Activated CD4-positive, alpha-beta T cell treated with anti-CD3 and anti-CD28 coated beads, Interleukin-2, amount 50 U/mL, for 4 hours (primary cell): ENCODE results near the gene KLHL2.

Source experiments
- DNase-seq, 2 experiments: peaks; one replicate each; pipeline ENCODE4 v3.0.0-alpha.2; 2020

Gene KLHL2

DNA sequence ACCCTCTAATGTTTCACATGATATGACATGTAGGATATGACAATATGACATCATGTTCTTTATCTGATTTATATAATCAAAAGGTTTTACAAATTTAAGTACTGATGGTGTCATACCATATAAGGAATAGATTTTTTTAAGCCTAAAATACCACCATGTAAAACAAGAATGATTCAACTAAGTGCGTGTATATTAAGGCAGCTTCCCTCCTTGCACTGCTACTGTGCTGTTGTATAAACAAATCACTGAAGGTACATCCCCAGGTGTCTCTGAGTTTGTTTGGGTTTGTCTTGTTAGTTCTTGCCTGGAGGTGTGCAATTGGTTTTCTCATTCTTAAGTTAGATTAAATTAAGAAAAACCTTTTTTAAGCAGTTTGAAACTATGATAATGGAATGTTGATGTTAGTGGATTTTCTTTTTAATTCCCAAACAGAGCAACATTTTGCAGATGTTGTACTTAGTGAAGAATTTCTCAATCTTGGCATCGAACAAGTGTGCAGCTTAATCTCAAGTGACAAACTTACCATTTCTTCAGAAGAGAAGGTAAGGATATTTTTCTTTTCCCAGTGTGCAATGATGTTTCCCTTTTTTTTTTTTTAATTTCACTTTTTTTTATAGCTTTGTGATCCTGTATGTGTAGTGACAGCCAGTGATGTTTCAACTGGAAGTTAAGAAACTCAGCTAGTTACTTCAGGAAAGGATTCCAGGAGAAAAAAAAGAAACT is 86.7 kb downstream of the KLHL2 start:
- DNase-seq: no peak

DNA sequence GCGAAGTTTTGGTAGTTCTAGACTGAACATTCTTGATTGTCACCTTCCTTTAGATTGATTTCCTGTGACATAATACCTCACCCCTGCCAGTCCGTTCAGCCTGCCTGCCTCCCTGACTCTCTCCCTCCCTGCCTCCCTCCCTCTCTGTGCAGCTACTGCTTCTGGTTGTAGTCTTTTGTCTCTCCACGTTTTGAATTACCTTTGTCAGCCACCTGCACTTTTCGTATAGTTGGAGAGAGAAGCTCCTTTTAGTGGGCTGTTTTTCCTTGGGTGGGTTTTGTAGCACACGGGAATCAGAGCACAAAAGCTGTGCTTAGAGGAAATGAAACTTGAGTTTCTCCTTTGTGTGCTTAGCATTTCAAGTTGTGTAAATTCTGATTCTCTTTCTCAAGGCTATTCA is 87.5 kb downstream of the KLHL2 start:
- DNase-seq: peak in 1 of 2 experiments; percentile 1

DNA sequence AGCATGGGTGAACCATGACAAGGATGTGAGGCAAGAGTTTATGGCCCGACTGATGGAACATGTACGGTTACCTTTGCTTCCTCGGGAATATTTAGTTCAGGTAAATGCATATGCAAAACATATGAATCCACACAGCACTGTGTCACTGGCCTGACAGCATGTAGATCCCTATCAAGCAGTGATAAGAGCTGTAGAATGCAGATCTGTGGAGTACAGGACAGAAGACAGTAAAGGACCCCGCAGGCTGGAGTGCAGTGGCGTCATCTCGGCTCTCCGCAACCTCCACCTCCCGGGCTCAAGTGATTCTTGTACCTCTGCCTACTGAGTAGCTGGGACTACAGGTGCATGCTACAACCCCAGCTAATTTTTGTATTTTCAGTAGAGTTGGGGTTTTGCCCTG is 90.3 kb downstream of the KLHL2 start:
- no peak for DNase-seq

DNA sequence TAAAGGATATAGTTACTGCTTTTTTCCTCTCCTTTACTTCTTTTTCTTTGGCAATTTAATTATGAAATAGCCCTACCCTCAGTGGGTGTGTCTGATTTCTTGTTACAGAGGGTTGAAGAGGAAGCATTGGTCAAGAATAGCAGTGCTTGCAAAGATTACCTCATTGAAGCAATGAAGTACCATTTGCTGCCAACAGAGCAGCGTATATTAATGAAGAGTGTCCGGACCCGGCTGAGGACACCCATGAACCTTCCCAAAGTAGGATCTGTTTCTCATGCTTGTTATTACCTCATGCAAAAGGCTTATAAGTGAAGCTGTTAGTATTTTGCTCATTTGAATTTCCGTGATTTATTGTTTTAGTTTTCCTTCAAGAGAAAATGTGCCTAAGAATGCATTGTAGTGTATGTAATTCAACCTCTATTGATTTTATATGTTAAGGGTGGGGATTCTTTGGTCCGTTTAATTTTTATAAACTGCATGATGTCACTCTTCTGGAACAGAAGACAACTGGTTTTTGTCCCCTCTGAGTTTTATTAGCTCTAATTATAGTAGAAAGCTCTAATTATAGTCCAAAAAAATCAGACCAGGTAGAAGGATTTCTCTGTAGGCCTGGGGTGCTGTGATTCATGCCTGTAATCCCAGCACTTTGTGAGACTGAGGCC is 92.2 kb downstream of the KLHL2 start:
- DNase-seq: no peak

DNA sequence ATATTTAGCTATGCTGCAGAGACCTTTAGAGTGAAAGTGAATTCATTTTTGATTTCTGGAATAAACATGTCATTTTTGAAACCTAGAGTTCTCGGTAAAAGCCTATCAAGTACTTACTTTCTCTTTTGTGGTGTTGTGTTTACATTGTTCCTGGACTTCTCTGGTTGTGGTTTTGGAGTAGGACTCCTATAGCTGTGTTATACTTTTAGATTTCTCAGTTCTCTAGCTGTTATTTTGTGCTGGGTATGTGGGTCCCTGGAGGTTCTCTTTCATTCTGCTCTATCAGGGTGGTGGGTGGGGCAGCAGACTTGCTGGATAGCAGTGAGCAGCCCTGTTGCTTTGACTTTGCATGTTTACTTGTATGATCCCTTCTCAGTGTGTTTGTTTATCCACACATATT is 94.5 kb downstream of the KLHL2 start:
- no peak for DNase-seq

DNA sequence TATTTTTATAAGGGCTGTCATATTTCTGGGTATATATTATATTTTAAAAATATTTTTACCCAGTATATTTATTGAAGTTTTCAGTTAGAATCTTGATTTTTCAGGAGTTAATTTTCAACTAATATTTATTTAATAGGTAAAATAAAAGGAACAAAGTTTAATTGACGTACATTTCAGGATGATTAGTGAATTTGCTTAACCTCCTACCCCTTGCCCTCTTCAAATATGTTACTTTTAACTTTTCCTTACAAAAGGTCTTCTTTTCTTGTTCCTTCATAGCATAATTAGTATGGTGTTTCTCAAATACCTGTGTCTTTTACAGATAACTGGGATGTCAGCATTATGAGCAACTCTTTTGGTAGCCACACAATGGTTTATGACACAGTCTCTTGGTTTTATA is 95.3 kb downstream of the KLHL2 start:
- DNase-seq: no peak

DNA sequence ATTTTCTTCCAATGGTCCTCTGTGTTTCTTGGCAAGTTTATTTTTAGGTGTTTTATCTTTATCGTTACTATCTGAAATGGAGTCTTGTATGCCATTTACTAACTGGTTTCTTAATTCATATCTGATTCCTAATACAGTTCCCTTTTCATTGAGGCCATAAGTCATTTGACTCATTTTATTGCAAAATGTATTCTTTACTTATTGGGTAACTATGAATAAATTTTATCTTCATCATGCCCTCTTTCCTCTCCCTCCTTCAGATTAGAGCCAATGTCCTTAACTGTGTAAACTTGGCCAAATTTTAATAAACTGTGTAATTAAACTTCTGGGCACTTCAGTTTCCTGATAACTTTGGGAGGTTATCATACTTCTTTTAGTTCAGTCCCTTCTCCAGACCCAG is 100.8 kb downstream of the KLHL2 start:
- no peak for DNase-seq

DNA sequence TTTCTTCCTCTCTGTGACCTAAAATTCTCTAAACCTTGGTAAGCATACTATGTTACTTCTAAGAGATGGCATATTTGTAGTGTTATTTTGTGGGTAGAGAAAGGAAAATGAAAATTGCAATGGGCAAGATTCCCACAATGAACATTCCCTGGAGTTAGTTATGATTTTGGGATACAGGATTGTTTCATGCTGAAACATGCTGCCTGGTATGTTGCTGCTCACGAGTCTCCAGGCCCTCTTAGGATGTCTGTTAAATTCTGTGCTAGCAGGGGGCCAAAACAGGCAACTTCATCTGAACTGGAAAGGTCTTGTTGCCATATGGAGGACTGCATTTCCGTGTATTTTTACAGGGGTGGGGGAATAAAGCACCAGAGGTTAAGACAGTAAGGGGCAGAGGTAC is 101.2 kb downstream of the KLHL2 start:
- DNase-seq: no peak

DNA sequence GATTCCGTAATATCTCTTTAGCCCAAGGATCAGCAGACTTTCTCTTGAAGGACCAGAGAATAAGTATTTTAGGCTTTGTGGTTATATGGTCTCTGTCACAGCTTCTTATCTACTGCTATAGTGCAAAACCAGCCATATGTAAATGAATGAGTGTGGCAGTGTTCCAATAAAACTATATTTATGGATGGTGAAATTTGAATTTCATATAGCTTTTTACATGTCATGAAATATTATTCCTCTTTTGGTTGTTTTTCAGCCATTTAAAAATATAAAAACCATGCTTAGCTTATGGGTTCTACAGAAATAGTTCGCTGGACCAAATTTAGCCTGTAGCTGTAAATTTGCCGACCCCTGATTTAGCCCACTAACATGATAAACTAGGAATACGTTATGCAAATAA is 102.1 kb downstream of the KLHL2 start:
- no peak for DNase-seq

DNA sequence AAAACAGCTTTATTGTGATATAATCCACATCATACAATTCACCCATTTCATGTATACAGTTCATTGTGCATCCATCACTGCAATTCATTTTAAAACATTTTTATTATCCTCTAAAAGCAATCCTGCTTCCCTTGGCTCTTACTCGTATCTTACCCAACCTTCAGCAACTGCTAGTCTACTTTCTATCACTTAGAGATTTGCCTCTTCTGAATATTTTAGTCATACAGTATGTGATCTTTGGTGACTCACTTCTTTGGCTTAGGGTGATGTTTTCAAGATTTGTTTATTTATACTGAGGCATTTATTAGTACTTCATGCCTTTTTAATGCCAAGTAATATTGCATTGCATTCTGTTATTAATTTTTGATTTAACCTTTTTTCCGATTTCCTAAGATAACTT is 105.1 kb downstream of the KLHL2 start:
- DNase-seq: no peak

DNA sequence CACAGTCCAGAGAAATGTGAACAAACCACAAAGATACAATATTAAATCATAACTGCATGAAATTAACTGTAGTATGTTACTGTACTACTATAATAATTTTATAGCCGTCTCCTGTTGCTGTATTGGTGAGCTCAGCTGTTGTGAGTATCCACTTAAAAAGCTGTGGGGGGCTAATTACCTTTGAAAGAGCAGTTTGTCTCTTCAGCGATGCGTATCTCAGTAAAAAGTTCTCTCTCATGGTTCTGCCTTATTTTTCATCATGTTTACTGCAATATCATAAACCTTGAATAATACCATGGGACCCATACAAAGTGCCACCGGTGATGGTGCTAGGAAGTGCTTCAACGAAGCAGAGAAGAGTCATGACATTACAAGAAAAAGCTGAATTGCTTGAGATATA is 111.7 kb downstream of the KLHL2 start:
- DNase-seq: no peak

DNA sequence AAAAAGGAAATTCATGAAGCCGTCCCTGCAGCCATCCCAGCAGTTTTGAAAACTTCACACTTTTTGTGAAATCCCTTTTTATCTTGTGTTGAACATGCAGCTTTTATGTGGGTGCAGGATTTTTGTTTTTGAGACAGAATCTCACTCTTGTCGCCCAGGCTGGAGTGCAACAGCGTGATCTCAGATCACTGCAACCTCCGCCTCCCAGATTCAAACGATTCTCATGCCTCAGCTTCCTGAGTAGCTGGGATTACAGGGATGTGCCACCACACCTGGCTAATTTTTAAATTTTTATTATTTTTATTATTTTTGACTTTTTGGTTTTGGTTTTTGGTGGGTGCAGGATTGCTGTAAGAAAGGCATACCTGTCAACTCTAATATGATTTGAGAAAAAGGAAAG is 112.1 kb downstream of the KLHL2 start:
- no peak for DNase-seq

DNA sequence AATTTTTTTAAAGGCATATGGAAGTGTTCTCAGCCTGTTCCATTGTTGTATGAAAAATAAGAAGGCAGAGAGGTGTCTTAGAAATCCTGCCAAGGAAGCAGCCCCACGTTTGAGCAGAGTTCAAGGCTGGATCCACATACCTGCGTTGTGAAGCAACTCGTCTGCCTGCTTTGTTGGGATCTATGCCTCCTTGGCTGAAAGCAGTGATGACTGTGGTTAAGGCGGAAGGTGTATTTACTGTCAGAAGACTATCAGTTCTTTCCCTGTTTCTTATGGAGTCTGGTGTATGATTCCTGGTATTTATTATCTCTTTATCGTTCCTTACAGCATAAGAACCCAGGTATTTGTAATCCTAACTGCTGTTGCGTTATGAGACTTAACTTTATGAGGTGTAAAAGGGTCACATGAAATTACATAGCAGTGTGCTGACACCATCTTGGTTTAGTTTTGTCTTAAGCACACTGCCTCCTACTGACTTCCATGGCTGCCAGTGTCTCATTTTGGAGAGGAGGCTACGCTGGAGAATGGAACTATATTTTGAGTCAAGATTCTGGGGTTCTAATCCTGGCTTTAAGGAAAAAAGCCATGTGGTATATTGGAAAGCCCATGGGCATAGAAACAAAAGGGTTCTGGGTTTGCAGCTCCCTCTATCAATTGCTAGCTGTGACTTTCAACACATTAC is 117.0 kb downstream of the KLHL2 start:
- DNase-seq: no peak

DNA sequence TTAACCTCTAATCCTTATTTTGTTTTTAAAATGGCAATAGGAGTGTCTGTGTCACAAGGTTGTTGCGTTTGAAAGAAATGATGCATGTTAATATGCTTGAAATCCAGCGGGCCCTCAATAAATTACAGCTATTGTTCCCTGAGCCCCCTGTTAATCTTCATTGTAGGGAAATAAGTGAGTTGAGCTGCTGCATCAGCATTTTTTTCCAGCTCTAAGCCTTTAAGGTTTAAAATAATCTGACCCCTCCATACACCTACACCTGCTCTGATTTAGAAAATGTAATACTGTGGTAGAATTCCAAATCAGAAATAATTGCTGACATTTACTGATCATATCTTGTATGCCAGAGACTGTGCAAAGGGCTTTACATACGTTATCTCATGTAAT is 117.5 kb downstream of the KLHL2 start:
- no peak for DNase-seq

DNA sequence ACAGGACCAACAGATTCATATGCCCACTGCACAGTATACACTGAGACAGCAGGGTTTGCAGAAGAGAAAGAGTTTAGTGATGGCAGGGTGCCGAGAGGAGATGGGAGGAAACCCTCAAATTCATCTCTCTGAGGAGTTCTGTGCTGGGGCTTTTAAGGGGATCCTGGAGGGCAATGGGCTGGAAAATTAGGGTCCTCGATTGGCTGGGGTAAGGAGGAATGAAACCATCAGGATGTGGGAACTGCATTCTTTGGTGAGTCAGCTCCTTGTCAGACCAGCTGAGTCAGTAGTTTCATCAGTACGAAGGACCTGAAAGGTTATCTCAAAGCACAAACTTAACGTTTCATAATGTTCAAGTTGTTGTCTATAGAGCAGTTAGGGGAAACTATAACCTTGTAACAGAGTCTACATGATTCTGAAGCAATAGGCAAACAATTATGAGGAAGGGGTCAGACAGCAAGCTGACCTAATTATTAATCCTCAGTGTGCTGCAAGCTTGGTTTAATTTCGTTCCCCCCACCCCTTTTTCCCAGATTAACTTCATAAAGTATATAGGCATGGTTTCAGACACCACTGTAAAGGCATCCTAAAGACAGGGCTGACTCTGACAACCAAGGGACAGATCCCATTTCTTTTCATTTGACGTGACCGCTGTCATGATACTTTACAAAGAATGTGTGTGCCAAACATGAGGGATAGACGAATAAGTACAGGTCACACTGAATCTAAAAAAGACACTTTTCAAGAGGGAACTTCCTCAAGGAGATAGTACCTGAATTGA is 118.6 kb downstream of the KLHL2 start:
- DNase-seq: no peak

DNA sequence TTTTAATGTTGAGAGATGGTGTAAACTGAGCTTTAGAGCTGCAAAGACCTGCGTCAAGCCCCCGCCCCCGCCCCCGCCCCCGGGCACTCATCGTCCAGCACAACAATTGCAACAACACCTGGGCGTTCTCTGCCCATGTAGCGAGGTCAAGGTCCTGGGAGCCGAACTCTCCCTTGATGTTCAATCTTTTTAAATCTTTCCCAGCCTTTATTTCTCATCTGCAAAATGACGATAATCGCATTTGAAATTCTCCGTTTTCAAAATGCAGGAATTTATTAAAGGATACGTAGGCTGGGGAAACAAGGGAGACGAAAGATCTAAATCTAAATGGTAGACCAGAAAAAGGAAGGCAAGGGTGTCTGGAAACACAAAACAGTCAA is 119.5 kb downstream of the KLHL2 start:
- DNase-seq: no peak

DNA sequence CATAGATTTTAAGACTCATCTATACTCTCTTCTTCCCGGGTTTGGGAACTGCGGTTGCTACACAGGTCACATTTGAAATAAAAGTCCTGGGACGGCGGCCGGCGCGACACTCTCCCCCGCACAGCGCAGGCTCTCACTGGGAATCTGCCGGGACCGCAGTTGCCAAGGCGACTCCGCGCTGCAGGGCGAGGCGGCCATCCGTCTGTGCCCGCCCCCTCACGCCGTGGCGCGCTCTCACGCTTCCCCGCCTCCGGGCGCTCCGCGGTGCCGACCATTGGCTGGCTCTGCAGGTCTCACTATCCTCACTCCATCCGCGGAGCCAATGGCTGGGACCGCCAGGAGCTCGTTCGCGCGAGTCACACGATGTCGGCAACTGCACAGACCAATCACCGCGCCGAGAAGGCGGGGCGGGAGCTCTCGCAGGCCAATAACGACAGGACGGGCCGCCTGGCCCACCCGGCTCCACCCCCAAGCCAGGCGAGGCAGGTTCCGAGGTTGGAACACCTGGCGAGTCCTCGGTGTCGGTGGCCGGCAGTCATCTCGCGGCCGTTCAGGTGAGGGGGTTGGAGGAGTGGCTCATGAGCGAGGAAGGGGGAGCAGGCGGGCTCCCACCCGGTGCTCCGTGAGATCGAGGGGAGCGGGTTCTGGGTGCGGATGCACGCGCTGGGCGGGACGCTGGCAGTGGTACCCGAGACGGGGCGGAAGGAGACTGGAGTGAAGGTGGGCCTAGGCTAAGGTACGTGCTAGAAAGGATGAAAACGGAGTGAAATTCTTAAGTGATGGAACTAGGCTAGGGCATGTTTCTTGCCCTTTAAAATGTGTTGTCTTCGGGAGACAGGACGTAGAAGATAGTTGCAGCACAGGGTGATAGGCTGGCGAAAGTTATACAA is 120.1 kb downstream of the KLHL2 start, which contains the start of gene MSMO1:
Gene MSMO1 (plus strand): TSS at position 459 of the 890 bp plus-strand sequence. CDS start 5,702 bp downstream, outside the sequence.
- DNase-seq: peak; percentile 97

DNA sequence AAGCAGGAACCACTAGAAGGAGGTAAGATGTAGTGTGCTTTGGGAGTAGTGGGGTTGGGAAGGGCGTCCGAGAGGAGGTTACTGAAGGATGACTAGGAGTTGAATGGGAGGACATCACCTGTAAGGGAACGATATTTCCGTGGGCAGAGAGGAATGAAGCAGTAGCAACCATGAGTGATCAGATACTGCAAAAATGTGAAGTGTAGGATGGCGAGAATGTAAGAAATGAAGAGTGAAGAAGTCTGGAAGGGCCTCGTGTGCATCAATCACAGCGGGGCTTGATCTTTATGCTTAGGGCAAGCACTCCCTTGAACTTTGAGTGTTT is 120.7 kb downstream of the KLHL2 start:
- DNase-seq: no peak

DNA sequence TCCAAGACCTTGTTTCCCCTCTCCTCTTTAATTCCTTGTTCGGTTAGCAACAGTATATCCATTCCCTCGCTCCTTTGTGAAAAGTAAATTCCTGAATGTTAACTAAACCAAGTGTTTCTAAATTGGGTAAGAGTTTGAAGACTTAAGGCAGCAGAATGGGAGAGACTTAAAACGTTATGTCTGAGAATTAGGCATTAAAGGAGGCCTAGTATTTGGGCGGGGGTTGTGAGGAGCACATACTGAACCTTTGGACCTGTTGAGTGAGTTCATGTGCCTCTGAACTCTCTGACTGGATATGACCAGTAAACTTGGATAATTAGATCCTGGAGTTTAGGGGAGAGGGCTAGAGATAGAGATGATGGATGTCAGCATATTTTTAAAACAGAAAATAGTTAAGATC is 121.3 kb downstream of the KLHL2 start:
- DNase-seq: no peak

DNA sequence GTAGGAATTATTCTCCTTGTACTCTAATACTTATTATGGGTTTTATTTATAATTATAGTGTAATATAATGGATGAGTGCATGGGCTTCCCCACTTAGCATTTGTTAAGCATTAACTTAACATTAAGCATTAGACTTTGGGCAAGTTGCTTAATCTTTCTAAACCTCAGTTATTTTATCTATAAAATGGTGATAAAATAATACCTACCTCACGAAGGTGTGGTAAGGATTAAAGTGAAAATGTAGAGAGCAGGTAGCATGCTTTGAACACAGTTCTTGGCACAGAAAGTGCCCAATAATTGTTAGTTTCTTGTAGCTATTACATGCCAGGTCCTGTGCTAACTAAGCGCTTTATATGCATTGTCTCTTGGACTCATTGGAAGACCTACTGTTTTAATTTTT is 122.7 kb downstream of the KLHL2 start:
- no peak for DNase-seq

DNA sequence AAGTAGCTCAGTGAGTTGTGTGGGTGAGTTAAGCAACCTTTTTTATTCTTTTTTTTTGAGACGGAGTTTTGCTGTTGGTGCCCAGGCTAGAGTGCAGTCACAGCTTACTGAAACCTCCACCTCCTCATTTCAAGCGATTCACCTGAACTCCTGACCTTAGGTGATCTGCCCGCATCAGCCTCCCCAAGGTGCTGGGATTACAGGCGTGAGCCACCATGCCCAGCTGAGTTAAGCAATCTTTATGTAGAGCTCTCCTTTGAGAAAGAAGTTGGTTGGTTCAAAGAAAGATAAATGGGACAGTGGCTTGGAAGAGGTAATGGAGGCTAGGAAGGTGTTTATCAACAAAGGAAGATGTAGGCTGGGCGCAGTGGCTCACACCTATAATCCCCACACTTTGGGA is 123.3 kb downstream of the KLHL2 start:
- DNase-seq: no peak

DNA sequence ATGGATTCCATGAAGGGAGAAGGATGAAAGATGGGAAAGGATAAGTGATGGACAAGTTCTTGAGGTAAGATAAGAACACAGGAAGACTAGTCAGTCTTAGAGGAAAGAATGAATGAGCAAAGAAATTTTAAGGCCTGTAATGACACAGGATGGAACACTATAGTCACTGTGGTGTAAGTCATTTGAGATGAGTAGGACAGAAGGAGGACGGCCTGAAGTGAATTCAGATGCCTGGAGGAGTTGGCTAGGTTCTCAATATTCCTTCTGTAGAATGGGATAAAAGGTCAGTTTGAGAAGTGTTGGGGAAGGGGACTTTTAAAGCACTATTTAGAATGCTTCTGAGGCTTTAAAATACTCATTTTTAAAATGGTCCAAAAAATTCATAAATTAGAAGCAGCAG is 124.0 kb downstream of the KLHL2 start:
- no peak for DNase-seq

DNA sequence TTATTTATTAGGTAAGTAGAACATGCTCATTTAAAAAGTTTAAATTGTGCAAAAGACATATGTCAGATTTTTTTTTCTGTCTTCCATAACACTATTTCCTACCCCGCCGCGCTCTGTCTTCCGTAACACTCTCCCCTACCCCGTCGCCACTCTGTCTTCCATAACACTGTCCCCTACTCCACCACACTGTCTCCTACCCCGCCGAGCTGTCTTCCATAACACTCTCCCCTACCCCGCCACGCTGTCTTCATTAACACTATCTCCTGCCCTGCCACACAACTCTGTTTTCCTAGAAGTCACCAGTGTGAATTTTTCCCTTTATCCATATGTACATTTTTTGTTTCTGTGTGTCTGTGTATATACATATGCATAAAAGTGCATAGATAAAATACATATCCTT is 124.5 kb downstream of the KLHL2 start:
- DNase-seq: no peak
